GM12878 (cell line): ENCODE data around the gene CFAP299. TPM values are rescaled to one million over a fixed set of nuclear protein-coding genes. Genes with fewer than 3 reads are reported as not detected.

Experiments used
- ATAC-seq: fragments of 200-7000 bp; cut with Tn5 transposase; 3 replicates; pipeline ENCODE4 v1.9.1; 2020; ENCODE audit warnings: mild to moderate bottlenecking, moderate library complexity
- BruUV-seq: library from RNA; stranded (reverse); fragments of 400-500 nt; replicated peaks from 2 replicates; lab custom pipeline; 2021; lab: Mats Ljungman, UMichigan
- CTCF ChIA-PET: fragments of 300-600 bp; sonication (Branson Sonifier 250); formaldehyde crosslinking; extraction: SDS; loops from one replicate; lab custom pipeline; 2021; ENCODE audit warnings: inconsistent platforms; lab: Yijun Ruan, JAX
- POLR2A ChIA-PET: fragments of 350-600 bp; formaldehyde crosslinking; extraction: SDS; loops from one replicate; lab custom pipeline; 2021; ENCODE audit warnings: inconsistent platforms; lab: Charles Lee
- RAD21 ChIA-PET: fragments of 300-600 bp; sonication (Branson Sonifier 250); formaldehyde crosslinking; loops from one replicate; lab custom pipeline; 2023; ENCODE audit warnings: antibody characterized with exemption; ENCODE audit not compliant: unreplicated experiment; lab: Charles Lee
- SMC1A ChIA-PET: fragments of 300-600 bp; sonication (Branson Sonifier 250); formaldehyde crosslinking; loops from one replicate; lab custom pipeline; 2023; ENCODE audit not compliant: unreplicated experiment, uncharacterized antibody; lab: Charles Lee
- DNase-seq: peaks from one replicate; pipeline ENCODE4 v3.0.0-alpha.2; 2011; ENCODE audit warnings: low read depth, low spot score
- FAIRE-seq: peaks from 3 replicates; lab custom pipeline; 2011; peaks lifted over from hg19 to GRCh38; lab: Jason Lieb, UNC
- H2AFZ ChIP-seq: 2 replicates; pipeline ENCODE4 v1.6.0; 2011; ENCODE audit warnings: low read depth, low read length, control low read depth; ENCODE audit not compliant: control insufficient read depth
- H3K27ac ChIP-seq: 2 replicates; pipeline ENCODE4 v1.5.1; 2011; ENCODE audit warnings: control low read depth; ENCODE audit not compliant: control insufficient read depth, insufficient read depth
- H3K27me3 ChIP-seq, 2 experiments: replicated peaks in 1 of 2; 2 replicates each; pipeline versions ENCODE4 v1.6.0 to v1.6.1; 2011; ENCODE audit warnings: low read length in 1 of 2; ENCODE audit not compliant: control insufficient read depth in 2 of 2, insufficient read depth in 2 of 2
- H3K36me3 ChIP-seq, 2 experiments: 2 replicates each; pipeline ENCODE4 v1.5.1; 2011; ENCODE audit warnings: low read length in 1 of 2; ENCODE audit not compliant: control insufficient read depth in 2 of 2, insufficient read depth in 2 of 2
- H3K4me1 ChIP-seq: 2 replicates; pipeline ENCODE4 v1.6.1; 2011; ENCODE audit warnings: mild to moderate bottlenecking, low read length, moderate library complexity, mixed read lengths; ENCODE audit not compliant: control insufficient read depth, insufficient read depth
- H3K4me2 ChIP-seq: 2 replicates; pipeline ENCODE4 v1.6.0; 2011; ENCODE audit warnings: control low read depth; ENCODE audit not compliant: control insufficient read depth, insufficient read depth
- H3K4me3 ChIP-seq: fragments of 200-600 bp; sonication (generic); 2 replicates; pipeline ENCODE4 v1.5.1; 2016
- H3K79me2 ChIP-seq: 2 replicates; pipeline ENCODE4 v1.6.0; 2011; ENCODE audit warnings: low read length; ENCODE audit not compliant: control insufficient read depth, insufficient read depth
- H3K9ac ChIP-seq: 2 replicates; pipeline ENCODE4 v1.8.0; 2011; ENCODE audit warnings: low read length, control low read depth, mixed read lengths; ENCODE audit not compliant: control insufficient read depth, insufficient read depth
- H3K9me3 ChIP-seq: replicated peaks from 3 replicates; pipeline ENCODE4 v1.5.1; 2011; ENCODE audit warnings: mild to moderate bottlenecking, low read length; ENCODE audit not compliant: control insufficient read depth, insufficient read depth
- H4K20me1 ChIP-seq: 2 replicates; pipeline ENCODE4 v1.6.0; 2011; ENCODE audit not compliant: control insufficient read depth, insufficient read depth
- CEBPZ ChIP-seq: fragments of 150-350 bp; IDR thresholded peaks from 2 replicates; pipeline ENCODE4 v1.6.1; 2016; ENCODE audit warnings: low read depth, low read length
- CTCF ChIP-seq, 3 experiments: IDR thresholded peaks in 2 of 3; conservative IDR thresholded peaks in 1 of 3; 2 replicates each; pipeline ENCODE4 v1.5.1; 2011; ENCODE audit warnings: low read depth in 3 of 3, low read length in 3 of 3, mild to moderate bottlenecking in 3 of 3, control low read depth in 2 of 3, moderate library complexity in 2 of 3, inconsistent platforms in 1 of 3, mixed read lengths in 1 of 3; ENCODE audit not compliant: control insufficient read depth in 2 of 3, insufficient read depth in 1 of 3; ENCODE audit errors: extremely low read depth in 1 of 3
- EZH2 ChIP-seq: IDR thresholded peaks from 2 replicates; pipeline ENCODE4 v1.6.1; 2012; ENCODE audit warnings: low read depth, mild to moderate bottlenecking, control low read depth, inconsistent platforms, low read length, borderline replicate concordance; ENCODE audit not compliant: control insufficient read depth
- IKZF2 ChIP-seq, 2 experiments: fragments of 450-650 bp; IDR thresholded peaks; 2 replicates each; pipeline ENCODE4 v1.6.1; 2017; ENCODE audit warnings: mild to moderate bottlenecking in 2 of 2, moderate library complexity in 2 of 2
- JUND ChIP-seq: IDR thresholded peaks from 2 replicates; pipeline ENCODE4 v1.6.1; 2012; ENCODE audit warnings: low read depth, mild to moderate bottlenecking, low read length, improper control_type of control experiment, moderate library complexity
- KAT2A ChIP-seq: conservative IDR thresholded peaks from 2 replicates; pipeline ENCODE4 v1.6.1; 2011; ENCODE audit warnings: low read depth, low read length; ENCODE audit not compliant: control insufficient read depth
- POLR2AphosphoS2 ChIP-seq: IDR thresholded peaks from 2 replicates; pipeline ENCODE4 v1.6.1; 2011; ENCODE audit warnings: low read depth, mild to moderate bottlenecking, low read length, improper control_type of control experiment, moderate library complexity
- RAD21 ChIP-seq: IDR thresholded peaks from 2 replicates; pipeline ENCODE4 v1.6.1; 2011; ENCODE audit warnings: mild to moderate bottlenecking, low read depth, low read length, moderate library complexity; ENCODE audit not compliant: insufficient read depth
- SUZ12 ChIP-seq: fragments of 200-600 bp; sonication (generic); IDR thresholded peaks from one replicate; pipeline ENCODE4 v1.6.1; 2018; ENCODE audit warnings: antibody characterized with exemption, mild to moderate bottlenecking; ENCODE audit not compliant: unreplicated experiment
- ZBED1 ChIP-seq: IDR thresholded peaks from 2 replicates; pipeline ENCODE4 v1.6.1; 2016; ENCODE audit warnings: borderline replicate concordance
- ZNF207 ChIP-seq: fragments of 450-650 bp; IDR thresholded peaks from 2 replicates; pipeline ENCODE4 v1.6.1; 2014; ENCODE audit warnings: antibody characterized with exemption, mild to moderate bottlenecking, borderline replicate concordance
- ZNF384 ChIP-seq: IDR thresholded peaks from 2 replicates; pipeline ENCODE4 v1.6.1; 2012; ENCODE audit warnings: low read depth, mild to moderate bottlenecking, low read length, improper control_type of control experiment, borderline replicate concordance
- WGBS: methylation state at CpG from one replicate; pipeline ENCODE4 v1.1.6; 2016; ENCODE audit warnings: low lambda C conversion rate; ENCODE audit not compliant: insufficient replicate concordance, insufficient coverage; ENCODE audit errors: missing lambda C conversion rate; 5-methylcytosine and 5-hydroxymethylcytosine counted together
- in situ Hi-C: fragments of 300-500 bp; cut with MboI; formaldehyde crosslinking; loops from 9 replicates; pipeline ENCODE4 v1.14.3; 2018; ENCODE audit warnings: mixed read lengths
- intact Hi-C: fragments of 100-400 bp; cut with micrococcal nuclease; formaldehyde crosslinking; loops from one replicate; pipeline ENCODE4 v1.14.2; 2022; ENCODE audit not compliant: unreplicated experiment
- polyA plus RNA-seq, 11 experiments: library from polyadenylated mRNA; depleted of rRNA in 4 of 11; unstranded in 6 of 11; stranded (reverse) in 5 of 11; fragments of >200 nt; fragmentation: Nextera tagmentation in 4 of 11; fragmentation: Illumina TruSeq in 1 of 11; extraction: Ambion mirVana in 4 of 11; extraction: Trizol in 1 of 11; gene quantifications; 1 replicate in 1 of 11; 2 replicates in 10 of 11; pipeline versions ENCODE4 v1.2.1 to v1.2.3, GENCODE V29; 2011 to 2016; ENCODE audit warnings: inconsistent platforms in 2 of 11, missing spikeins in 2 of 11, low read depth in 1 of 11
- total RNA-seq, 4 experiments: library from RNA; depleted of rRNA in 3 of 4; stranded (reverse); fragments of >200 nt in 3 of 4; fragmentation: Illumina TruSeq in 1 of 4; extraction: Trizol in 1 of 4; gene quantifications; 2 replicates each; pipeline versions ENCODE4 v1.2.1 to v1.2.3, GENCODE V29; 2013 to 2021

Gene CFAP299
- total and polyA plus RNA-seq, 10 of the 15 experiments (the other 5 are each of a cell fraction or from before 2014, with no cell fraction given): 0.06 to 0.34 TPM; not detected in 8

GRCh38 chr4:80419946-80420345, 84.4 kb downstream of the CFAP299 start:
- intact Hi-C loops (no loop called here), in situ Hi-C loops (no loop called here)
- H2AFZ ChIP-seq: no peak overlapping the region
- H3K36me3 ChIP-seq: no peaks in the 10 kb centered on the region
- no peak overlapping the region for H3K4me2 ChIP-seq
- no peak for FAIRE-seq
- no TSS peak for BruUV-seq
- H3K4me3 ChIP-seq: no peak overlapping the region
- H3K27ac ChIP-seq: no peak overlapping the region
- H3K4me1 ChIP-seq: no peaks in the 10 kb centered on the region
- H3K79me2 ChIP-seq: no peaks in the 10 kb centered on the region
- RAD21 ChIA-PET: no interaction called here
- CTCF ChIA-PET: interaction anchor here (1.2 kb wide), 1 partner anchor 55 kb away, joined by 3 read pairs; no protein-coding TSS in a partner anchor
- no peaks in the 10 kb centered on the region for H3K9me3 ChIP-seq
- H4K20me1 ChIP-seq: no peaks in the 10 kb centered on the region
- 0% methylated on average over 1 of the region's 1 CpG for WGBS
- ATAC-seq: peak; percentile 74
- TF ChIP-seq IKZF2 (IDR thresholded peaks at IDR 0.05) (peak in 1 of 2 experiments; percentile 13; a peak in 1 of 4 replicates), POLR2AphosphoS2 (no peak)
- SMC1A ChIA-PET: interaction anchor here (1.9 kb wide), 1 partner anchor 88 kb away, joined by 5 read pairs; no protein-coding TSS in a partner anchor
- H3K9ac ChIP-seq: no peak overlapping the region
- no peaks in the 10 kb centered on the region for H3K27me3 ChIP-seq
- no peak for DNase-seq
- POLR2A ChIA-PET: no interaction called here

- BruUV-seq: no TSS peak
- Histone ChIP-seq H3K9me3 (no peaks in the 10 kb centered on the region), H3K79me2 (no peaks in the 10 kb centered on the region), H3K4me2 (no peak overlapping the region), H3K27me3 (no peaks in the 10 kb centered on the region), H3K4me3 (no peak overlapping the region), H3K4me1 (no peaks in the 10 kb centered on the region), H3K27ac (no peak overlapping the region), H4K20me1 (no peaks in the 10 kb centered on the region), H2AFZ (no peak overlapping the region), H3K9ac (no peak overlapping the region), H3K36me3 (no peaks in the 10 kb centered on the region)
- ATAC-seq: peak; percentile 34; the same call in 2 of the 3 replicates
- CTCF ChIA-PET: interaction anchor here (1.2 kb wide), 1 partner anchor 56 kb away, joined by 3 read pairs; no protein-coding TSS in a partner anchor
- no peak for FAIRE-seq
- SMC1A ChIA-PET: interaction anchor here (0.8 to 1.9 kb wide), 2 partner anchors 58 to 87 kb away, joined by 4 to 5 read pairs; no protein-coding TSS in a partner anchor
- POLR2A ChIA-PET: no interaction called here
- 35% methylated on average over 1 of the region's 1 CpG for WGBS
- in situ Hi-C loops: no loop called here
- intact Hi-C loops: no loop called here
- RAD21 ChIA-PET: no interaction called here
- no peak for DNase-seq
- no peak for TF ChIP-seq ZBED1
- TF ChIP-seq CEBPZ: no peak
- no peak for TF ChIP-seq RAD21
- TF ChIP-seq KAT2A: no peak
- no peak for TF ChIP-seq CTCF (IDR thresholded peaks at IDR 0.05 in 2 of 3, conservative IDR thresholded peaks at IDR 0.05 in 1 of 3; ENCODE audit: control insufficient read depth in 2 of 3, extremely low read depth in 1 of 3, insufficient read depth in 1 of 3, low read depth in 3 of 3, low read length in 3 of 3)
- no peak for TF ChIP-seq SUZ12
- no peak for TF ChIP-seq JUND
- no peak for TF ChIP-seq ZNF384
- no peak for TF ChIP-seq EZH2
- TF ChIP-seq ZNF207: no peak
These were observed 85.1 kb downstream of the CFAP299 start for GRCh38 chr4:80420638-80421037.
